Adrenal gland (tissue), 12 donors: ENCODE measurements around the gene PI4KA. TPM values are rescaled to one million over a fixed set of nuclear protein-coding genes. Genes with fewer than 3 reads are reported as not detected.
A peak's percentile ranks its signal among the peaks of the same experiment; 100 is the strongest.

Source experiments
- DNase-seq, 7 donors: peaks; one replicate each; pipeline ENCODE4 v3.0.0-alpha.2; 2019 to 2020
- H3K27ac ChIP-seq, 5 donors: fragments of 200-600 bp; sonication (generic) in 4 of 5; 1 replicate in 3 of 5; 2 replicates in 2 of 5; pipeline versions ENCODE4 v1.5.1 to v1.8.0; 2016 to 2020; ENCODE audit warnings: mild to moderate bottlenecking in 1 of 5
- H3K27me3 ChIP-seq: fragments of 200-600 bp; 2 replicates; pipeline ENCODE4 v1.8.0; 2021
- H3K36me3 ChIP-seq, 2 donors: fragments of 200-600 bp; replicated peaks in 1 of 2; 1 replicate in 1 of 2; 2 replicates in 1 of 2; pipeline versions ENCODE4 v1.5.1 to v1.8.0; 2018 to 2022
- H3K4me1 ChIP-seq, 2 donors: fragments of 200-600 bp; replicated peaks in 1 of 2; 1 replicate in 1 of 2; 2 replicates in 1 of 2; pipeline versions ENCODE4 v1.5.1 to v1.8.0; 2018 to 2021
- H3K4me3 ChIP-seq, 4 donors: fragments of 200-600 bp; sonication (generic) in 3 of 4; one replicate each; pipeline ENCODE4 v1.5.1; 2016 to 2018
- H3K9me3 ChIP-seq, 3 donors: fragments of 200-600 bp; sonication (generic) in 1 of 3; replicated peaks in 1 of 3; 1 replicate in 2 of 3; 2 replicates in 1 of 3; pipeline versions ENCODE4 v1.5.1 to v1.8.0; 2016 to 2021
- CTCF ChIP-seq, 6 experiments: fragments of 450-650 bp in 4 of 6; fragments of 200-600 bp in 2 of 6; sonication (generic) in 1 of 6; IDR thresholded peaks; 1 replicate in 5 of 6; 2 replicates in 1 of 6; pipeline versions ENCODE4 v1.5.1 to v1.8.0; 2016 to 2021; ENCODE audit warnings: antibody characterized with exemption in 6 of 6, mild to moderate bottlenecking in 2 of 6, moderate library complexity in 1 of 6
- POLR2A ChIP-seq, 2 donors: fragments of 450-650 bp; IDR thresholded peaks; one replicate each; pipeline ENCODE4 v1.6.1; 2017; ENCODE audit warnings: antibody characterized with exemption in 2 of 2, mild to moderate bottlenecking in 2 of 2, moderate library complexity in 1 of 2
- WGBS, 4 donors: extraction: QIAGEN DNeasy Blood & Tissue Kit in 2 of 4; methylation state at CpG; one replicate each; pipeline versions ENCODE4 v1.1.5 to v1.1.7; 2013 to 2017; 5-methylcytosine and 5-hydroxymethylcytosine counted together
- intact Hi-C, 2 donors: fragments of 100-400 bp; cut with DNase I; formaldehyde crosslinking; loops; one replicate each; pipeline versions ENCODE4 v1.14.1 to v1.15.0; 2022 to 2023
- polyA plus RNA-seq, 3 donors: library from polyadenylated mRNA; stranded (reverse); fragments of 200-250 nt in 2 of 3; fragments of 350-450 nt in 1 of 3; fragmentation: Illumina TruSeq in 1 of 3; extraction: RNeasy Lipid Tissue Mini Kit (QIAGEN cat#74804) in 1 of 3; gene quantifications; one replicate each; pipeline ENCODE4 v1.2.3, GENCODE V29; 2013 to 2014
- total RNA-seq, 9 donors: library from RNA; depleted of rRNA in 4 of 9; stranded (reverse); fragments of >200 nt in 4 of 9; fragments of 120-200 nt in 1 of 9; fragmentation: NEBNext Ultra II Directional in 1 of 9; extraction: Animal tissue kit (Norgen Biotek cat#: 25700) in 1 of 9; gene quantifications; one replicate each; pipeline versions ENCODE4 v1.1.0 to v1.2.4, GENCODE V29; 2013 to 2023
- donor health status: healthy with polysubstance abuse.
- donor health status: Bipolar disorder and iron deficiency.
- donor health status: DM: yes; HTN: yes; CAD: no.
- donor health status: DM: no; HTN: no; CAD: no.
- donor health status: DM: no; HTN: no; CAD: no.
- donor health status: DM: yes; HTN: yes; CAD: no.

PI4KA gene
- total and polyA plus RNA-seq, 12 donors: 36.4 to 134 (median 85.6) TPM

GRCh38 chr22:20729194-20729593 lies 129.4 kb downstream of the PI4KA start:
- no peak overlapping the region for H3K27ac ChIP-seq
- no peak overlapping the region for H3K4me3 ChIP-seq
- H3K36me3 ChIP-seq: peaks cover 0 to 61% of the 10 kb centered on the region in 2 donors
- H3K9me3 ChIP-seq: no peaks in the 10 kb centered on the region
- TF ChIP-seq POLR2A (IDR thresholded peaks at IDR 0.05): no peak
- no peak for TF ChIP-seq CTCF (IDR thresholded peaks at IDR 0.05)
- no peaks in the 10 kb centered on the region for H3K27me3 ChIP-seq
- H3K4me1 ChIP-seq: no peaks in the 10 kb centered on the region
- intact Hi-C loops: loop anchor here in 1 of 2 donors (10.0 kb wide), 1 partner anchor 56 kb away; no protein-coding TSS in a partner anchor
- DNase-seq: peak in 1 of 7 donors; percentile 63
- WGBS, 4 donors: 85 to 93% (median 88%) methylated on average over 5 to 13 of the region's 13 CpGs

GRCh38 chr22:20728523-20729190 lies 130.0 kb downstream of the PI4KA start:
- H3K9me3 ChIP-seq: no peaks in the 10 kb centered on the region
- TF ChIP-seq POLR2A (IDR thresholded peaks at IDR 0.05) (no peak), CTCF (IDR thresholded peaks at IDR 0.05) (no peak)
- DNase-seq: no peak
- H3K4me3 ChIP-seq: no peak overlapping the region
- no peaks in the 10 kb centered on the region for H3K27me3 ChIP-seq
- H3K4me1 ChIP-seq: no peaks in the 10 kb centered on the region
- H3K36me3 ChIP-seq: peaks cover 0 to 61% of the 10 kb centered on the region in 2 donors
- intact Hi-C loops: loop anchor here in 1 of 2 donors (10.0 kb wide), 1 partner anchor 56 kb away; no protein-coding TSS in a partner anchor
- H3K27ac ChIP-seq: no peak overlapping the region
- WGBS, 4 donors: 90 to 98% (median 95%) methylated on average over 4 to 10 of the region's 10 CpGs

- H3K27me3 ChIP-seq: no peaks in the 10 kb centered on the region
- no peak overlapping the region for H3K4me3 ChIP-seq
- H3K9me3 ChIP-seq: no peaks in the 10 kb centered on the region
- TF ChIP-seq CTCF (IDR thresholded peaks at IDR 0.05): no peak
- no peak for TF ChIP-seq POLR2A (IDR thresholded peaks at IDR 0.05)
- intact Hi-C loops: loop anchor here in 1 of 2 donors (10.0 kb wide), 1 partner anchor 57 kb away; no protein-coding TSS in a partner anchor
- peaks cover 0 to 61% of the 10 kb centered on the region in 2 donors for H3K36me3 ChIP-seq
- DNase-seq: no peak
- no peaks in the 10 kb centered on the region for H3K4me1 ChIP-seq
- no peak overlapping the region for H3K27ac ChIP-seq
- WGBS, 4 donors: 88 to 92% (median 91%) methylated on average over 29 of the region's 29 CpGs
Measured at GRCh38 chr22:20727118-20728015, 131.2 kb downstream of the PI4KA start.

- Histone ChIP-seq H3K4me3 (no peak overlapping the region), H3K9me3 (no peaks in the 10 kb centered on the region), H3K27me3 (no peaks in the 10 kb centered on the region), H3K36me3 (peaks cover 0 to 62% of the 10 kb centered on the region in 2 donors), H3K4me1 (no peaks in the 10 kb centered on the region), H3K27ac (no peak overlapping the region)
- TF ChIP-seq CTCF (IDR thresholded peaks at IDR 0.05): no peak
- no peak for TF ChIP-seq POLR2A (IDR thresholded peaks at IDR 0.05)
- WGBS, 4 donors: 79 to 90% (median 86%) methylated on average over 10 to 11 of the region's 11 CpGs
- intact Hi-C loops: loop anchor here in 1 of 2 donors (10.0 kb wide), 1 partner anchor 59 kb away; no protein-coding TSS in a partner anchor
- no peak for DNase-seq
Measured at GRCh38 chr22:20725987-20726558, 132.5 kb downstream of the PI4KA start.
